Retina (tissue), 1 donor: Measurements from ENCODE around the gene CGB3.

Experiments
- DNase-seq: peaks from one replicate; pipeline ENCODE4 v3.0.0-alpha.2; 2016

Gene CGB3

DNA sequence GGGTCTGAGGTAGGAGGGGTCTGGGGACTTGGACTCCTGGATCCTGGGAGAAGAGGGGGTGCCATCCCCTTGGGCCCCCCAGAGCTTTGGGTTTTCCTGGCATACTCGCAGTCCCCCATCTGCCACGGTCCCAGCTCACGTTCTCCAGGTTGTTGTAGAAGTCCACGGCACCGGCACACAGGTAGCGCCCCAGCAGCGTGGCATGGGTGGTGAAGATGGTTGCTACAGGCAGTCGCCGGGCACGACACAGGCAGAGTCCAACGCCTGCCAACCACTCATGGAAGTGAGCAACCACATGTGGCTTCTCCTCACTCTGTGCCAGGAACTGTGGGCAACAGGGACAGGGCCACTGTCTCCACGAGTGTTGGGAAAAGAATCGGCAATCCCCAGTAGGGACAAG lies 38.4 kb downstream of the CGB3 start:
- DNase-seq: no peak

DNA sequence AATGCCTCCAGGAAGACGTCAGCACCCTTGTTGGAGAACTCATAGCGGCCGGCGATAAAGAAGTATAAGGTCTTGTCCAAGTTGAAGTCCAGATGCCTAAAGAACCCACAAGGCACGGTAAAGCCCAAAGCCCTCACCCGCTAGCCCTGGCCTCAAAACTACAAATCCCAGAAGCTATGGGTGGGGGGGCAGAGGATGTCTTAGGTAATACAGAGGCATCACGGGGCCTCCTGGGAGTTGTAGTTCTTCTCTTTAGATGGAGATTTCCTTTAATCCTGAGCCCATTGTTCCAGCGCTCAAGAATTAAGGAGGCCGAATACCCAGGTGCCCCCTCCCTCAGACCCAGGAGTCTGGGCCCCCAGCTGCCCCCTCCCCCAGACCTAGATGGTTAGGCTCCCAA lies 41.9 kb downstream of the CGB3 start:
- no peak for DNase-seq

DNA sequence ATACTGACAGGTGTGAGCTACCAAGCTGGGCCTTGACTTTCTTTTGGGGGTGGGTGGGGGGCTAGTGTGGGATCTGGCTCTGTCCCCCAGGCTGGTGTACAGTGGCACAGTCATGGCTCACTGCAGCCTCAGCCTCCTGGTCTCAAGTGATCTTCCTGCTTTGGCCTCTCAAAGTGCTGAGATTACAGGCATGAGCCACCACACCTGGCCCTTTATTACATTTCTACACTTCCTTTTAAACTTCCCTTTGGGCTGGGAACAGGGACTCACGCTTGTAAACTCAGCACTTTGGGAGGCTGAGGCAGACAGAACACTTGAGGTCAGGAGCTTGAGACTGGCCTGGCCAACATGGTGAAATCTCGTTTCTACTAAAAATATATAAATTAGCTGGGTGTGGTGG lies 47.1 kb downstream of the CGB3 start:
- DNase-seq: no peak

DNA sequence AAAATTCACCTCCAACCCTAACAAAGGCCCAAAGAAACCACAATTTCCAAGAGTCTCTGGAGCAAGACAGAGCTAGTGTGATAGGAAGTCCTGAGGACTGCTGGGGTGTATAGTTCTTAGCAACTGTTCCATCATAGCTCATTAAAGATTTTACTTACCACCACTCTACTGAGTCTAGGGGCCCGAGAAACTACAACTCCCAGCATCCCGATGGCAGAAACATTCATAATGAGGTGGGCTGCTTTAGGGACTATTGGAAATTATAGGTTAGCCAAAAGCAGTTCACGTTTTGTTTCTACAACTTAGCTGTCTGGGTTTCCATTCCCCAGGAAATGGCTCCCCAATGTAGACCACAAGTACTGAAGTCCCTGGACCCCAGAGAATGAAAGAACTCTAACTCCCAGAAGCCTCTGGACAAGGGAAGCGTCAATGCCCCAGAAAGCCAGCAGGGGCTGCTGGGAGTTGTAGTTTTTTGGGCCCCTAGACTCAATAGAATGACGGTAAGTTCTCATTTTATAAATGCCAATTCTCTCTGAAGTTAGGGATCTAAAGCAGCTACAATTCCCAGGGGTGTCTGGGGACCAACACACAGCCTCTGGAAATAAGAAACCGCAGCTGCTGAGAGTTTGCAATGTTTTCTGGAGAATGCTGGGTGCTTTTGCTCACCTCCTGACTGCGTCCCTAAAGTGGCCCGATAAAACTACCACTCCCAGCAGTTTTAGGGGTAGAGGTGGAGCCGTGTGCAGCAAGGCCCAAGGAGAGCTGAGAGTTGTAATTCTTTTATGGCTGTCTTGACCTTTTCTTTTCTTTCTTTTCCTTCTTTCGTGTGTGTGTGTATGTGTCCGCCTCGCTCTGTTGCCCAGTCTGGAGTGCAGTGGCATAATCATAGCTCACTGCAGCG lies 47.9 kb downstream of the CGB3 start:
- DNase-seq: peak; percentile 61
